Cortex of kidney (tissue), 1 donor: ENCODE results near the gene B9D2.

Experiments used
- DNase-seq: peaks from one replicate; lab custom pipeline; 2025; lab: John Stamatoyannopoulos, UW

The B9D2 gene

GRCh38 chr19:41327576-41328156, 36.3 kb downstream of the B9D2 start:
- no peak for DNase-seq

GRCh38 chr19:41327076-41327575, 36.8 kb downstream of the B9D2 start:
- no peak for DNase-seq

GRCh38 chr19:41325947-41326706, 37.8 kb downstream of the B9D2 start:
- DNase-seq: no peak

DNA sequence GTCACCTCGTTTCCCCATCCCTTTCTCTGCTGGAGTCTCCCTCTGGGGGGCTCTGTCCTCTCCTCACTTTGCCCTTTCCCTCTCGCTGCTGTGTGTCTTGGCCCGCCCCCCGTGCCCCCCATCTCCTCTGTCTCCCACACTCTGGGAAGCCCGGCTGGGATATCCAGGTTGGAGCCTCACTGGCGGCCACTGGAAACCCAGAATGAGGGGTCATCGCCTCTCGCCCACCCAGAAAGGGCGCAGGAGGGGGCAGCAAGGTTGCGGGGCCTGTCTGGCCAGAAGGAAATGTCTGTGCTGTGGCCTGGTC, 38.4 kb downstream of the B9D2 start:
- no peak for DNase-seq

GRCh38 chr19:41324921-41325639, 38.9 kb downstream of the B9D2 start:
- DNase-seq: no peak

DNA sequence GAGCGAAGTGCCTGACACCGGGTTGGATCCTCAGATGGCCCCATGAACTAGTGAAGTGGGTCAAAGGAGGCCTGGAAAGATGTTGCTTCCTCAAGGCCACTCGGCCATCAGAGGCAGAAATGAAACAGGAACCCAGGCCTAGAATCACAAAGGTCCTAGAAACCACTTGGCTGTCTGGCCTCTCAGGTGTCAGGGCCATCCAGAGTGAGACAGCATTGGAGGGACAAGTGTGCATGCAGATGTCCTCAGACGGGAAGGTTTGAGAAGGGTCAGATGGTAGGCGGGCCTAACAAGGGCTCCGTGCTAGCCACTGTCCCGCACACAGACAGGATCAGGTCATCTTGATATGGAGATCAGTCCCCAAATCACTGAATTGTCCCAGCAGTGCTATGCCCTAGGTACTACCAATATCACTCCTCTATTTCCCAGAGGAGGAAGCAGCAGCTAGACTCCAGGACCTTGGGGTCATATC, 39.7 kb downstream of the B9D2 start:
- no peak for DNase-seq

- no peak for DNase-seq
Measured at GRCh38 chr19:41323430-41324125, 40.4 kb downstream of the B9D2 start.

DNA sequence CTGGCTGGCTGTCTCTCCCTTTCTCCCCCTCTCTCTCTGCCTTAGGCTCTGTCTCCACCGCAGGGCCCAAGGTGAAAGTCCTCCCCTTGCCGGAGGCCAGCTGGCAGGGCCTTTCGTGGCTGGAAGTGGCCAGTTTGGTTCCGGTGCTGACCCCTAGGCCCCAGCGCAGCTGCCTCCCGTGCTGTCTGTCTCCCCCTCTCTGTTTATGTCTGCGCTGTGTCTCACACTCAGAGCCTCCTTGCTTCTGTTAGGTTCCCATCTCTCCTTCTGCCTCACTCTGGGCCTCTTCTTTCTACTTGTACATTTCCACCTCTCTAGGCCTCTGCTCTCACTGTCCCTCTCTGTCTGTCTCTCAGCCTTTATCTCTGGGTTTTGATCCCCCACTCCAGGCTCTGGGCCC, 40.9 kb downstream of the B9D2 start:
- DNase-seq: no peak

GRCh38 chr19:41322451-41322850, 41.5 kb downstream of the B9D2 start:
- DNase-seq: no peak

DNA sequence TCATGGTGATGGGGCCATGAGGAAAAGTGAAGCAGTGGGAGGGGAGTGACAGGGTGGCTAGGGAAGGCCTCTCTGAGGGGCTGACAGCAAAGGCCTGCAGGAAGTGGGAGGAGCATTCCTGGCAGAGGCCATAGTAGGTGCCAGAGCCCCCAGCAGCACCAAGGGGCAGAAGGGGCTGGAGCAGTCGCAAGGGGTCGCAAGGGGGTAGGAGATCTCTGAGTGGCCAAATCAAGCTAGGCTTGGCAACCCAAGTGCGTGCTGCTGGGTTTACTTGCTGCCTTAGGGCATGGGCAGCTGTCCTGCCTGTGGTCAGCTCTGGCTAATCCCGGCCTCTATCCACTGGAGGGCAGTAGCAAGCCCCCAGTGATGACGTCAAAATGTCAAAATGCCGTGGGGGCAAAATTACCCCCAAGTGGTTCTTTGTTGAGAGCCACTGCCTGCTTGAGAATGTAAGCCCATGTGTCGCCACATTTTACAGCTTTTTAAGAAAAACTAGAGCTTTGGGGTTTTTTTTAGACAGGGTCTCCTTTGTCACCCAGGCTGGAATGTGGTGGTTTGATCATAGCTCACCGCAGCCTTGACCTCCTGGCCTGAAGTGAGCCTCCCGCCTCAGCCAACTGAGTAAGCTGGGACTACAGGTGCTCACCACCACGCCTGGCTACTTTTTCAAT, 42.2 kb downstream of the B9D2 start:
- no peak for DNase-seq

- DNase-seq: no peak
Measured at GRCh38 chr19:41321204-41321599, 42.7 kb downstream of the B9D2 start.

DNA sequence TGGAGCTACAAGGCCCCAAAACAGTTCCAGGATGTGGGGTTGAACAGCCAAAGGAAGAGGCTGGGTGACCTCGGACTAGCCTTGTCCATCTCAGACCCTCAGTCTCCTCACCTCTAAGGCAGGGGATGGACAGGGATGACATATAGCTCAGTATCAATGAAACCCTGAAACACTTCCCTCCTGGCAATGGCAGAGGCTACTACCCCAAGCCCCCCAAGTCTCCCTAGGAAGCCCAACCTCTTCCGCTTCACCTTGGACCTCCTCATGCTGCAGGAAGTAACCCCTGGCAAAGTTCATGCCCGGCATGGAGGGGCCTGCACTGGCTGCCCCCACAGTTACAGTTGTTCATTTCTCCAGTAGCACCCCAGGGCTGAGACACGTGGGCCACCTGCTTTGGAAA, 43.4 kb downstream of the B9D2 start:
- DNase-seq: no peak

GRCh38 chr19:41320185-41320518, 43.8 kb downstream of the B9D2 start:
- DNase-seq: no peak

- no peak for DNase-seq
Measured at GRCh38 chr19:41319500-41320184, 44.3 kb downstream of the B9D2 start.

GRCh38 chr19:41318696-41319499, 45.1 kb downstream of the B9D2 start:
- no peak for DNase-seq

- DNase-seq: no peak
Measured at GRCh38 chr19:41316306-41316920, 47.5 kb downstream of the B9D2 start.

- no peak for DNase-seq
Measured at GRCh38 chr19:41311613-41312012, 52.3 kb downstream of the B9D2 start.

DNA sequence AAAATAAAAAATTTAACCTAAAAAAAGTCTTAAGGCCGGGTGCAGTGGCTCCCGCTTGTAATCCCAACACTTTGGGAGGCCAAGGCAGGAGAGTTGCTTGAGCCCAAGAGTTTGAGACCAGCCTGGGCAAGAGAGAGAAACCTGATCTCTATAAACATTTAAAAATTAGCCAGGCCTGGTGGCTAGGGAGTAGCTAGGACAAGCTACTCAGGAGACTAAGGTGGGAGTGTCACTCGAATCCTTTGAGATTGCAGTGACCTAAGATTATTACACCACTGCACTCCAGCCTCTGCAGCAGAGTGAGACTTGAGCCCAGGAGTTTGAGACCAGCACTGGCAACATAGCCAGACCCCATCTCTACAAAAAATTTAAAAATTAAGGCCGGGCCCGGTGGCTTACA, 52.9 kb downstream of the B9D2 start:
- no peak for DNase-seq

GRCh38 chr19:41310033-41310831, 53.7 kb downstream of the B9D2 start, which contains the start of gene CCDC97:
Gene CCDC97, plus strand, starts transcription at chr19:41310172. Its CDS starts 139 bp downstream, at chr19:41310311.
- DNase-seq: no peak
